Measurements from ENCODE around the gene C12orf75. TPM values are rescaled to one million over a fixed set of nuclear protein-coding genes. Genes with fewer than 3 reads are reported as not detected.

C12orf75 gene
- total RNA-seq, 2 donors from 2014 or later, result 115 to 119 TPM

Other genes with a start within 250 kb of the C12orf75 start
- gene ALDH1L2, start 246.2 kb upstream of the C12orf75 start, total RNA-seq, result 1 to 10 TPM; 1.2 to 3.1 TPM
- gene WASHC4, start 223.0 kb upstream of the C12orf75 start, total RNA-seq, result 10 to 100 TPM; 34.4 to 36.5 TPM
- gene APPL2, start 94.5 kb upstream of the C12orf75 start, total RNA-seq, result 100 to 1,000 TPM; 136 to 179 TPM